GM23338 (cell line): ENCODE data around the gene PHYHIPL. TPM values are rescaled to one million over a fixed set of nuclear protein-coding genes. Genes with fewer than 3 reads are reported as not detected.

Source experiments
- ATAC-seq: fragments of 200-7000 bp; cut with Tn5 transposase; 3 replicates; pipeline ENCODE4 v1.9.1; 2020
- DNase-seq: peaks from one replicate; pipeline ENCODE4 v3.0.0-alpha.2; 2015; ENCODE audit warnings: low spot score
- H2AFZ ChIP-seq: fragments of 200-600 bp; sonication (generic); 2 replicates; pipeline ENCODE4 v1.8.0; 2016; ENCODE audit warnings: antibody characterized with exemption, mild to moderate bottlenecking, moderate library complexity
- H3F3A ChIP-seq: fragments of 200-600 bp; sonication (generic); replicated peaks from 2 replicates; pipeline ENCODE4 v1.8.0; 2017; ENCODE audit warnings: antibody characterized with exemption, mixed run types, low read depth
- H3K27ac ChIP-seq: fragments of 200-600 bp; sonication (generic); 2 replicates; pipeline ENCODE4 v1.6.1; 2016; ENCODE audit warnings: low read depth
- H3K27me3 ChIP-seq: fragments of 200-600 bp; sonication (generic); 2 replicates; pipeline ENCODE4 v1.8.0; 2016; ENCODE audit warnings: mild to moderate bottlenecking, mixed run types, moderate library complexity; ENCODE audit not compliant: insufficient read depth
- H3K36me3 ChIP-seq: fragments of 200-600 bp; sonication (generic); 2 replicates; pipeline ENCODE4 v1.8.0; 2016; ENCODE audit warnings: mild to moderate bottlenecking; ENCODE audit not compliant: insufficient read depth
- H3K4me1 ChIP-seq: fragments of 200-600 bp; sonication (generic); 2 replicates; pipeline ENCODE4 v1.8.0; 2016; ENCODE audit warnings: mild to moderate bottlenecking, moderate library complexity; ENCODE audit not compliant: insufficient read depth
- H3K4me2 ChIP-seq: fragments of 200-600 bp; sonication (generic); 2 replicates; pipeline ENCODE4 v1.7.1; 2017; ENCODE audit warnings: mixed run types
- H3K4me3 ChIP-seq: fragments of 200-600 bp; sonication (generic); 2 replicates; pipeline ENCODE4 v1.6.1; 2016; ENCODE audit warnings: mixed run types
- H3K79me2 ChIP-seq: fragments of 200-600 bp; sonication (generic); replicated peaks from 2 replicates; pipeline ENCODE4 v1.8.0; 2017; ENCODE audit warnings: mild to moderate bottlenecking; ENCODE audit not compliant: insufficient read depth
- H3K9me2 ChIP-seq: fragments of 200-600 bp; sonication (generic); 2 replicates; pipeline ENCODE4 v1.8.0; 2017; ENCODE audit not compliant: insufficient read depth
- H4K20me1 ChIP-seq: fragments of 200-600 bp; sonication (generic); replicated peaks from 2 replicates; pipeline ENCODE4 v1.8.0; 2017; ENCODE audit warnings: mild to moderate bottlenecking; ENCODE audit not compliant: insufficient read depth
- H3K27ac Mint-ChIP-seq: 2 replicates; pipeline ENCODE4 v1.8.0; 2020; ENCODE audit warnings: inconsistent platforms, mild to moderate bottlenecking, moderate library complexity, mixed read lengths
- H3K27me3 Mint-ChIP-seq: 3 replicates; pipeline ENCODE4 v1.8.0; 2022; ENCODE audit warnings: low read depth, mild to moderate bottlenecking, moderate library complexity, mixed read lengths, inconsistent platforms; ENCODE audit not compliant: insufficient read depth, poor library complexity
- H3K36me3 Mint-ChIP-seq: 3 replicates; pipeline ENCODE4 v1.8.0; 2021; ENCODE audit warnings: low read depth, mild to moderate bottlenecking, inconsistent platforms, moderate library complexity, mixed read lengths
- H3K4me1 Mint-ChIP-seq: 3 replicates; pipeline ENCODE4 v1.8.0; 2020; ENCODE audit warnings: mild to moderate bottlenecking, inconsistent platforms, mixed read lengths
- H3K4me3 Mint-ChIP-seq: 3 replicates; pipeline ENCODE4 v1.8.0; 2021; ENCODE audit warnings: moderate library complexity, mild to moderate bottlenecking, inconsistent platforms, mixed read lengths
- H3K9me3 Mint-ChIP-seq: 3 replicates; pipeline ENCODE4 v1.8.0; 2020; ENCODE audit warnings: moderate library complexity, mild to moderate bottlenecking, inconsistent platforms, mixed read lengths
- CREB1 ChIP-seq: fragments of 250-450 bp; sonication (Bioruptor Pico); IDR thresholded peaks from 2 replicates; pipeline ENCODE4 v1.5.0; 2020; ENCODE audit warnings: low read depth, mild to moderate bottlenecking, moderate library complexity
- CTCF ChIP-seq, 2 experiments: fragments of 200-600 bp in 1 of 2; sonication (generic) in 1 of 2; conservative IDR thresholded peaks; 2 replicates each; pipeline versions ENCODE4 v1.5.1 to v1.6.1; 2016 to 2017; ENCODE audit warnings: antibody characterized with exemption in 2 of 2, low read depth in 2 of 2, mild to moderate bottlenecking in 2 of 2, moderate library complexity in 1 of 2
- ETS1 ChIP-seq: IDR thresholded peaks from 2 replicates; pipeline ENCODE4 v1.6.1; 2016; ENCODE audit warnings: antibody characterized with exemption
- EZH2 ChIP-seq: fragments of 200-600 bp; sonication (generic); IDR thresholded peaks from one replicate; pipeline ENCODE4 v1.8.0; 2017; ENCODE audit warnings: antibody characterized with exemption, mild to moderate bottlenecking, low read depth; ENCODE audit not compliant: unreplicated experiment
- EZH2phosphoT487 ChIP-seq: fragments of 200-600 bp; sonication (generic); IDR thresholded peaks from one replicate; pipeline ENCODE4 v1.8.1; 2018; ENCODE audit warnings: antibody characterized with exemption; ENCODE audit not compliant: unreplicated experiment
- JUNB ChIP-seq: IDR thresholded peaks from one replicate; pipeline ENCODE4 v1.6.1; 2016; ENCODE audit warnings: antibody characterized with exemption; ENCODE audit not compliant: unreplicated experiment
- NANOG ChIP-seq: IDR thresholded peaks from 2 replicates; pipeline ENCODE4 v1.6.1; 2016; ENCODE audit warnings: antibody characterized with exemption, borderline replicate concordance
- POLR2AphosphoS5 ChIP-seq: IDR thresholded peaks from 2 replicates; pipeline ENCODE4 v1.6.1; 2016; ENCODE audit warnings: antibody characterized with exemption, low read depth
- REST ChIP-seq: IDR thresholded peaks from one replicate; pipeline ENCODE4 v1.6.1; 2018; ENCODE audit warnings: antibody characterized with exemption; ENCODE audit not compliant: unreplicated experiment
- STAT1 ChIP-seq: IDR thresholded peaks from one replicate; pipeline ENCODE4 v1.6.1; 2016; ENCODE audit warnings: antibody characterized with exemption; ENCODE audit not compliant: unreplicated experiment
- ZNF114 ChIP-seq: fragments of 250-450 bp; sonication (Bioruptor Pico); IDR thresholded peaks from 2 replicates; pipeline ENCODE4 v1.5.0; 2020; ENCODE audit warnings: mild to moderate bottlenecking, moderate library complexity
- ZNF331 ChIP-seq: fragments of 250-450 bp; sonication (Bioruptor Pico); IDR thresholded peaks from 2 replicates; pipeline ENCODE4 v1.5.0; 2020; ENCODE audit warnings: low read depth, mild to moderate bottlenecking, moderate library complexity
- ZNF462 ChIP-seq: fragments of 250-450 bp; sonication (Bioruptor Pico); IDR thresholded peaks from 2 replicates; pipeline ENCODE4 v1.5.0; 2020; ENCODE audit warnings: mild to moderate bottlenecking, moderate library complexity
- polyA plus RNA-seq: library from polyadenylated mRNA; unstranded; fragments of >200 nt; fragmentation: Nextera tagmentation; extraction: Ambion mirVana; gene quantifications from 2 replicates; pipeline ENCODE4 v1.2.1, GENCODE V29; 2016
- total RNA-seq: library from RNA; depleted of rRNA; stranded (reverse); fragments of >200 nt; shearing (Covaris generic); gene quantifications from 2 replicates; pipeline ENCODE4 v1.2.3, GENCODE V29; 2014

PHYHIPL gene
- total and polyA plus RNA-seq, 2 experiments from 2014 or later, result 0.24 to 0.27 TPM

GRCh38 chr10:59285073-59285472 lies 108.6 kb downstream of the PHYHIPL start:
- H3K27ac Mint-ChIP-seq, result no peak overlapping the region
- Histone ChIP-seq H3K4me2 (no peak overlapping the region), H3K27me3 (no peaks in the 10 kb centered on the region), H3K9me2 (no peaks in the 10 kb centered on the region; the same call in none of the 2 replicates), H3K4me3 (no peak overlapping the region), H2AFZ (no peak overlapping the region), H3K27ac (no peak overlapping the region), H3K79me2 (no peaks in the 10 kb centered on the region), H3K4me1 (peaks cover 13% of the 10 kb centered on the region; the same call in 1 of the 2 replicates), H3K36me3 (no peaks in the 10 kb centered on the region), H4K20me1 (no peaks in the 10 kb centered on the region), H3F3A (no peaks in the 10 kb centered on the region)
- peaks cover 25% of the 10 kb centered on the region for H3K4me1 Mint-ChIP-seq
- DNase-seq (no peak), ATAC-seq (no peak)
- no peaks in the 10 kb centered on the region; the same call in 2 of the 3 replicates for H3K9me3 Mint-ChIP-seq
- peaks cover 5% of the 10 kb centered on the region for H3K27me3 Mint-ChIP-seq
- no peak for TF ChIP-seq ETS1
- no peak for TF ChIP-seq POLR2AphosphoS5
- TF ChIP-seq EZH2phosphoT487, result no peak
- no peak for TF ChIP-seq JUNB
- TF ChIP-seq ZNF331 (CRISPR knock-in tag), result no peak
- TF ChIP-seq STAT1, result no peak
- TF ChIP-seq REST, result no peak
- TF ChIP-seq ZNF462 (CRISPR knock-in tag), result no peak
- no peak for TF ChIP-seq ZNF114 (CRISPR knock-in tag)
- no peak for TF ChIP-seq EZH2
- no peak for TF ChIP-seq CREB1 (CRISPR knock-in tag)
- TF ChIP-seq NANOG, result no peak
- TF ChIP-seq CTCF (conservative IDR thresholded peaks at IDR 0.05; ENCODE audit: low read depth in 2 of 2), result no peak
- no peaks in the 10 kb centered on the region for H3K36me3 Mint-ChIP-seq
- no peak overlapping the region for H3K4me3 Mint-ChIP-seq
